ENCODE measurements around the gene LEP.

GRCh38 chr7:128247640-128248194 is 6.6 kb downstream of the LEP start:
- no peak for TF ChIP-seq CTCF (IDR thresholded peaks at IDR 0.05)
- TF ChIP-seq EZH2 (IDR thresholded peaks at IDR 0.05; ENCODE audit: borderline replicate concordance, insufficient read depth, low read depth, low read length, poor library complexity, severe bottlenecking) = no peak

All from B cell (primary cell).